SK-N-SH treated with all-trans-retinoic acid at 6 μM for 48 hours (cell line): Measurements from ENCODE around the gene TIAM1.

Experiments
- ATAC-seq: fragments of 200-7000 bp; cut with Tn5 transposase; 3 replicates; pipeline ENCODE4 v1.9.1; 2020; ENCODE audit warnings: mild to moderate bottlenecking, moderate library complexity
- ARNTL ChIP-seq: fragments of 450-650 bp; formaldehyde crosslinking; IDR thresholded peaks from 2 replicates; pipeline ENCODE4 v1.5.0; 2020; ENCODE audit warnings: low read depth, mild to moderate bottlenecking, moderate library complexity, borderline replicate concordance
- CSDC2 ChIP-seq: fragments of 250-450 bp; sonication (Bioruptor Pico); IDR thresholded peaks from 2 replicates; pipeline ENCODE4 v1.5.0; 2020; ENCODE audit warnings: mild to moderate bottlenecking, moderate library complexity
- ESRRG ChIP-seq: fragments of 250-450 bp; sonication (Bioruptor Pico); IDR thresholded peaks from 2 replicates; pipeline ENCODE4 v1.6.1; 2021; ENCODE audit warnings: mild to moderate bottlenecking
- ISL1 ChIP-seq: fragments of 250-450 bp; sonication (Bioruptor Pico); IDR thresholded peaks from 2 replicates; pipeline ENCODE4 v2.1.2; 2022; ENCODE audit warnings: mild to moderate bottlenecking, moderate library complexity
- OSR1 ChIP-seq: fragments of 250-450 bp; sonication (Bioruptor Pico); IDR thresholded peaks from 2 replicates; pipeline ENCODE4 v1.8.0; 2022; ENCODE audit warnings: moderate library complexity, mild to moderate bottlenecking, inconsistent platforms
- PPARA ChIP-seq: fragments of 250-450 bp; sonication (Bioruptor Pico); IDR thresholded peaks from 2 replicates; pipeline ENCODE4 v1.5.0; 2020; ENCODE audit warnings: mild to moderate bottlenecking, borderline replicate concordance
- SNAI2 ChIP-seq: fragments of 250-450 bp; sonication (Bioruptor Pico); IDR thresholded peaks from 2 replicates; pipeline ENCODE4 v1.5.0; 2020; ENCODE audit warnings: mild to moderate bottlenecking, moderate library complexity
- TCF4 ChIP-seq: fragments of 250-450 bp; sonication (Bioruptor Pico); IDR thresholded peaks from 2 replicates; pipeline ENCODE4 v1.8.0; 2021; ENCODE audit warnings: mild to moderate bottlenecking, moderate library complexity, borderline replicate concordance
- TOX ChIP-seq: fragments of 250-450 bp; sonication (Bioruptor Pico); IDR thresholded peaks from 2 replicates; pipeline ENCODE4 v1.8.0; 2021; ENCODE audit warnings: mild to moderate bottlenecking, moderate library complexity, borderline replicate concordance
- ZC3H10 ChIP-seq: fragments of 250-450 bp; sonication (Bioruptor Pico); IDR thresholded peaks from 2 replicates; pipeline ENCODE4 v1.5.1; 2021; ENCODE audit warnings: mild to moderate bottlenecking, moderate library complexity
- ZFP3 ChIP-seq: fragments of 250-450 bp; sonication (Bioruptor Pico); IDR thresholded peaks from 2 replicates; pipeline ENCODE4 v1.5.0; 2020; ENCODE audit warnings: mild to moderate bottlenecking, moderate library complexity
- ZFP30 ChIP-seq: fragments of 450-650 bp; formaldehyde crosslinking; IDR thresholded peaks from 2 replicates; pipeline ENCODE4 v1.5.0; 2022; ENCODE audit warnings: mild to moderate bottlenecking, moderate library complexity
- ZNF565 ChIP-seq: fragments of 450-650 bp; formaldehyde crosslinking; conservative IDR thresholded peaks from 2 replicates; pipeline ENCODE4 v1.5.0; 2020; ENCODE audit warnings: low read depth, mild to moderate bottlenecking, moderate library complexity
- ZNF70 ChIP-seq: fragments of 450-650 bp; formaldehyde crosslinking; IDR thresholded peaks from 2 replicates; pipeline ENCODE4 v1.5.0; 2020; ENCODE audit warnings: mild to moderate bottlenecking, moderate library complexity
- ZNF8 ChIP-seq: fragments of 450-650 bp; formaldehyde crosslinking; IDR thresholded peaks from 2 replicates; pipeline ENCODE4 v1.5.0; 2020; ENCODE audit warnings: mild to moderate bottlenecking, moderate library complexity
- TF ChIP-seq, protein P1 (sequence below): fragments of 250-450 bp; sonication (Bioruptor Pico); IDR thresholded peaks from 2 replicates; pipeline ENCODE4 v1.8.0; 2021; ENCODE audit warnings: low read depth, mild to moderate bottlenecking, moderate library complexity, borderline replicate concordance
- TF ChIP-seq, protein P2 (sequence below): fragments of 250-450 bp; sonication (Bioruptor Pico); IDR thresholded peaks from 2 replicates; pipeline ENCODE4 v1.5.0; 2020; ENCODE audit warnings: mild to moderate bottlenecking, moderate library complexity
- TF ChIP-seq, protein P3 (sequence below): fragments of 250-450 bp; sonication (Bioruptor Pico); IDR thresholded peaks from 2 replicates; pipeline ENCODE4 v1.5.1; 2020; ENCODE audit warnings: low read depth, mild to moderate bottlenecking, moderate library complexity

The TIAM1 gene

DNA sequence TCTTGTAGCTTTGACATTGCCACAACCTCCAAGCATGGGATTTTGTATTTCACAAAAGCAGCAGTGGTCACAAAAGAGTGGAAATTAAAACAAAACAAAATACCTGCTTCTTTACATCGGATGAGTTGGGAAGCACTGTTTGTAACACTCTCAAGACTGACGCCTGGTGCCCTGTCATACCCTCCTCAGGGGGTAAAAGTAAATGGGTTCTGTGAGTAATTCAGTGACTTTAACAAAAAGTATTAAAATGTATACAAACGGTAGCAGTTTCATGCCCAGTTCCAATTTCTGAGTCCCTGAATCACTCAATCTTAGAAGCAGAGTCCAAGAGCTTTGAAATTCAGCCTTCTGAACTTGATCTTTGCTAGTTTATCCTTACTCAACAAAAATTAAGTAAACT, 152.5 kb downstream of the TIAM1 start (continued):
- TF ChIP-seq, protein P1, sequence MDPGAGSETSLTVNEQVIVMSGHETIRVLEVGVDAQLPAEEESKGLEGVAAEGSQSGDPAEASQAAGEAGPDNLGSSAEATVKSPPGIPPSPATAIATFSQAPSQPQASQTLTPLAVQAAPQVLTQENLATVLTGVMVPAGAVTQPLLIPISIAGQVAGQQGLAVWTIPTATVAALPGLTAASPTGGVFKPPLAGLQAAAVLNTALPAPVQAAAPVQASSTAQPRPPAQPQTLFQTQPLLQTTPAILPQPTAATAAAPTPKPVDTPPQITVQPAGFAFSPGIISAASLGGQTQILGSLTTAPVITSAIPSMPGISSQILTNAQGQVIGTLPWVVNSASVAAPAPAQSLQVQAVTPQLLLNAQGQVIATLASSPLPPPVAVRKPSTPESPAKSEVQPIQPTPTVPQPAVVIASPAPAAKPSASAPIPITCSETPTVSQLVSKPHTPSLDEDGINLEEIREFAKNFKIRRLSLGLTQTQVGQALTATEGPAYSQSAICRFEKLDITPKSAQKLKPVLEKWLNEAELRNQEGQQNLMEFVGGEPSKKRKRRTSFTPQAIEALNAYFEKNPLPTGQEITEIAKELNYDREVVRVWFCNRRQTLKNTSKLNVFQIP (CRISPR knock-in tag): no peak
- TF ChIP-seq TOX (no peak), PPARA (CRISPR knock-in tag) (no peak), ZNF70 (CRISPR knock-in tag) (no peak), ZNF565 (CRISPR knock-in tag) (no peak)

DNA sequence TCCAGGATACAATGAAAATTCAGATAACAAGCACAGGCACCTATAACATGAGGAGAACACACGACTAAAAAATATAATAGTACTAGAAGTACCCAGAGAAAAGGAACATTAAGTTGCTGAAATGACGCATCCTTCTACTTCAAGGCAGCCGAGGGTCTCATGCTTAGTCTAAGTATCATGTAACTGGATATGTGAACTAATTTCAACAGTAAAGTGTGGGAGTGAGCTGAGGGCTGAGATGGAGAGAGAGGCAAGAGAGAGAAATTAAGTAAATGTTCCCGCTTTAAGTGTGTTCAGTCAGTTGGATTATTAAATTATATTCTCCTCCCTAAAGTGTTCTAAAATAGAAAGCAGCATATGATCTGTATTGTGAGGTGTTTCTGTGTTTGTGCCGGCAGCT, 153.5 kb downstream of the TIAM1 start:
- TF ChIP-seq SNAI2 (CRISPR knock-in tag) (no peak), OSR1 (no peak)
- TF ChIP-seq, protein P2, sequence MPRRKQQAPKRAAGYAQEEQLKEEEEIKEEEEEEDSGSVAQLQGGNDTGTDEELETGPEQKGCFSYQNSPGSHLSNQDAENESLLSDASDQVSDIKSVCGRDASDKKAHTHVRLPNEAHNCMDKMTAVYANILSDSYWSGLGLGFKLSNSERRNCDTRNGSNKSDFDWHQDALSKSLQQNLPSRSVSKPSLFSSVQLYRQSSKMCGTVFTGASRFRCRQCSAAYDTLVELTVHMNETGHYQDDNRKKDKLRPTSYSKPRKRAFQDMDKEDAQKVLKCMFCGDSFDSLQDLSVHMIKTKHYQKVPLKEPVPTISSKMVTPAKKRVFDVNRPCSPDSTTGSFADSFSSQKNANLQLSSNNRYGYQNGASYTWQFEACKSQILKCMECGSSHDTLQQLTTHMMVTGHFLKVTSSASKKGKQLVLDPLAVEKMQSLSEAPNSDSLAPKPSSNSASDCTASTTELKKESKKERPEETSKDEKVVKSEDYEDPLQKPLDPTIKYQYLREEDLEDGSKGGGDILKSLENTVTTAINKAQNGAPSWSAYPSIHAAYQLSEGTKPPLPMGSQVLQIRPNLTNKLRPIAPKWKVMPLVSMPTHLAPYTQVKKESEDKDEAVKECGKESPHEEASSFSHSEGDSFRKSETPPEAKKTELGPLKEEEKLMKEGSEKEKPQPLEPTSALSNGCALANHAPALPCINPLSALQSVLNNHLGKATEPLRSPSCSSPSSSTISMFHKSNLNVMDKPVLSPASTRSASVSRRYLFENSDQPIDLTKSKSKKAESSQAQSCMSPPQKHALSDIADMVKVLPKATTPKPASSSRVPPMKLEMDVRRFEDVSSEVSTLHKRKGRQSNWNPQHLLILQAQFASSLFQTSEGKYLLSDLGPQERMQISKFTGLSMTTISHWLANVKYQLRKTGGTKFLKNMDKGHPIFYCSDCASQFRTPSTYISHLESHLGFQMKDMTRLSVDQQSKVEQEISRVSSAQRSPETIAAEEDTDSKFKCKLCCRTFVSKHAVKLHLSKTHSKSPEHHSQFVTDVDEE: no peak
- ATAC-seq: no peak

DNA sequence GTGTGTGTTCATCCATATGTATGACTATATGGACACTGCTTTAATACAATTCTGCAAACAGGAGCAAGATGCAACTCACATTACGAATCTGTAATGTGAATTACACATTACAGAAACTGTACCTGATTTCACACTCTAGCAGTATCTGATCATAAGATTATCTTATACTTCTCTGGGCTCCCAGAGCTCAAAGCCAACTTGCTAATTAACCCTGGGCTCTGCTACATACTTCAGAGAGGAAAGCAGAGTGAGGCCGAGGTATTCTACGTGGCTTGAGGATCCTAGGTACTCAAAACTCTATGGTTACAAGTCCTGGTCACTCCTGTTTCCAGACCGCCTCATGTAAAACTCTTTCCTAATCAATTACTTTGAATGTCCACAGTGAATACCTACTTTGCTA, 156.6 kb downstream of the TIAM1 start:
- ATAC-seq: no peak
- TF ChIP-seq ZNF8 (CRISPR knock-in tag) (no peak), ZNF70 (CRISPR knock-in tag) (no peak), ARNTL (CRISPR knock-in tag) (no peak), ESRRG (CRISPR knock-in tag) (no peak), ZFP3 (CRISPR knock-in tag) (no peak), SNAI2 (CRISPR knock-in tag) (no peak), ZC3H10 (CRISPR knock-in tag) (no peak), CSDC2 (CRISPR knock-in tag) (no peak), TOX (no peak), ZFP30 (no peak), ISL1 (CRISPR knock-in tag) (no peak), TCF4 (CRISPR knock-in tag) (no peak), PPARA (CRISPR knock-in tag) (no peak)
- TF ChIP-seq, protein P2: no peak
- TF ChIP-seq, protein P3, sequence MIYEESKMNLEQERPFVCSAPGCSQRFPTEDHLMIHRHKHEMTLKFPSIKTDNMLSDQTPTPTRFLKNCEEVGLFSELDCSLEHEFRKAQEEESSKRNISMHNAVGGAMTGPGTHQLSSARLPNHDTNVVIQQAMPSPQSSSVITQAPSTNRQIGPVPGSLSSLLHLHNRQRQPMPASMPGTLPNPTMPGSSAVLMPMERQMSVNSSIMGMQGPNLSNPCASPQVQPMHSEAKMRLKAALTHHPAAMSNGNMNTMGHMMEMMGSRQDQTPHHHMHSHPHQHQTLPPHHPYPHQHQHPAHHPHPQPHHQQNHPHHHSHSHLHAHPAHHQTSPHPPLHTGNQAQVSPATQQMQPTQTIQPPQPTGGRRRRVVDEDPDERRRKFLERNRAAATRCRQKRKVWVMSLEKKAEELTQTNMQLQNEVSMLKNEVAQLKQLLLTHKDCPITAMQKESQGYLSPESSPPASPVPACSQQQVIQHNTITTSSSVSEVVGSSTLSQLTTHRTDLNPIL (CRISPR knock-in tag): no peak
- TF ChIP-seq, all 23 proteins: peak for 0

DNA sequence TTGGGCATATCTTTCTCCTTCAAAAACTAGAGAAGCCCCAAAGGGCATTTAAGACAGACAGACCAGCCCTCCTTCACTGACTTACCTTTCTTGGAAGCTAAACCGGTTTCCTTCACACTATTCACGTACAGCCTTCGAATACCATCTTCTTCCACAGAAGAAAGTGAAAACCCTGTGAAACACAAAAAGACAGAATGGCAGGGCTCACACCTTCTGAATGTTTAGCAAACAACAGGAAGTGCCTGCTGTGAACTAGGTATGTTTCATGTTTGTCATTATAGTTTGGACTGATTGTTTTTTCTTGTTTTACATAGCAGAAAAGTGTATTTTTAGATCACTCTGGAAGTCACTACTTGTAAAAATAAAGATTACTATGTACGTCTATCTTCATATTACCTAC, 157.1 kb downstream of the TIAM1 start:
- ATAC-seq: no peak
- TF ChIP-seq TOX (no peak), ZFP3 (CRISPR knock-in tag) (no peak), PPARA (CRISPR knock-in tag) (no peak), CSDC2 (CRISPR knock-in tag) (no peak), ZFP30 (no peak), ESRRG (CRISPR knock-in tag) (no peak)
- TF ChIP-seq, protein P3 (CRISPR knock-in tag): no peak
